Neural cell (in vitro differentiated cells): ENCODE measurements around the gene CAMK1D. TPM values are rescaled to one million over a fixed set of nuclear protein-coding genes. Genes with fewer than 3 reads are reported as not detected.

Experiments used
- H2AFZ ChIP-seq: fragments of 200-600, 300-800 bp; sonication (generic), shearing (Covaris generic); 2 replicates; pipeline ENCODE4 v1.6.0; 2014; ENCODE audit warnings: low read depth, mild to moderate bottlenecking, antibody characterized with exemption, low read length, moderate library complexity
- H3F3A ChIP-seq: fragments of 200-600 bp; shearing (Covaris generic); 2 replicates; pipeline ENCODE4 v1.6.1; 2016; ENCODE audit warnings: mild to moderate bottlenecking, moderate library complexity, mixed read lengths, antibody characterized with exemption, low read length; ENCODE audit not compliant: insufficient read depth, poor library complexity, severe bottlenecking
- H3K27ac ChIP-seq: fragments of 200-600, 300-800 bp; sonication (generic), shearing (Covaris generic); 2 replicates; pipeline ENCODE4 v1.5.1; 2014; ENCODE audit warnings: mild to moderate bottlenecking, low read length, moderate library complexity
- H3K27me3 ChIP-seq: fragments of 300-800, 200-600 bp; sonication (generic), shearing (Covaris generic); 2 replicates; pipeline ENCODE4 v1.6.0; 2014; ENCODE audit warnings: mild to moderate bottlenecking, low read depth, low read length, moderate library complexity; ENCODE audit not compliant: insufficient read depth
- H3K36me3 ChIP-seq: fragments of 300-800, 200-600 bp; sonication (generic), shearing (Covaris generic); 2 replicates; pipeline ENCODE4 v1.5.1; 2014; ENCODE audit warnings: mild to moderate bottlenecking, antibody characterized with exemption, low read length, moderate library complexity; ENCODE audit not compliant: insufficient read depth
- H3K4me2 ChIP-seq: fragments of 300-800, 200-600 bp; sonication (generic), shearing (Covaris generic); 2 replicates; pipeline ENCODE4 v1.6.0; 2014; ENCODE audit warnings: mild to moderate bottlenecking, low read length
- H3K4me3 ChIP-seq: fragments of 300-800, 200-600 bp; sonication (generic), shearing (Covaris generic); 2 replicates; pipeline ENCODE4 v1.5.1; 2014; ENCODE audit warnings: mild to moderate bottlenecking, low read length, moderate library complexity
- H3K79me2 ChIP-seq: fragments of 200-600 bp; shearing (Covaris generic); replicated peaks from 2 replicates; pipeline ENCODE4 v1.6.0; 2014; ENCODE audit warnings: mild to moderate bottlenecking, low read length, moderate library complexity; ENCODE audit not compliant: insufficient read depth
- H3K9ac ChIP-seq: fragments of 300-800, 200-600 bp; sonication (generic), shearing (Covaris generic); 2 replicates; pipeline ENCODE4 v1.6.1; 2016; ENCODE audit warnings: mild to moderate bottlenecking, low read length, mixed read lengths
- H3K9me2 ChIP-seq: fragments of 200-600 bp; shearing (Covaris generic); 2 replicates; pipeline ENCODE4 v1.6.1; 2016; ENCODE audit warnings: mild to moderate bottlenecking, low read length, mixed read lengths; ENCODE audit not compliant: insufficient read depth
- H3K9me3 ChIP-seq: fragments of 200-600, 300-800 bp; sonication (generic), shearing (Covaris generic); 2 replicates; pipeline ENCODE4 v1.6.1; 2016; ENCODE audit warnings: mild to moderate bottlenecking, mixed run types, low read length, moderate library complexity, mixed read lengths
- H4K20me1 ChIP-seq: fragments of 200-600 bp; shearing (Covaris generic); 2 replicates; pipeline ENCODE4 v1.6.1; 2016; ENCODE audit warnings: mild to moderate bottlenecking, mixed run types; ENCODE audit not compliant: insufficient read depth
- CTCF ChIP-seq: fragments of 450-650 bp; IDR thresholded peaks from 2 replicates; pipeline ENCODE4 v1.5.1; 2014; ENCODE audit warnings: antibody characterized with exemption, mild to moderate bottlenecking, moderate library complexity; ENCODE audit not compliant: poor library complexity, severe bottlenecking
- EP300 ChIP-seq: fragments of 450-650 bp; conservative IDR thresholded peaks from 2 replicates; pipeline ENCODE4 v1.6.1; 2014; ENCODE audit warnings: antibody characterized with exemption, mild to moderate bottlenecking, moderate library complexity; ENCODE audit not compliant: poor library complexity, severe bottlenecking
- EZH2 ChIP-seq: fragments of 200-600, 300-800 bp; shearing (Covaris generic), sonication (generic); IDR thresholded peaks from 2 replicates; pipeline ENCODE4 v1.6.1; 2014; ENCODE audit warnings: antibody characterized with exemption, low read length, borderline replicate concordance, mild to moderate bottlenecking; ENCODE audit not compliant: insufficient read depth, poor library complexity, severe bottlenecking
- MXI1 ChIP-seq: fragments of 450-650 bp; conservative IDR thresholded peaks from 2 replicates; pipeline ENCODE4 v1.6.1; 2014; ENCODE audit warnings: antibody characterized with exemption, mild to moderate bottlenecking; ENCODE audit not compliant: poor library complexity, severe bottlenecking
- POLR2AphosphoS5 ChIP-seq: IDR thresholded peaks from 2 replicates; pipeline ENCODE4 v1.6.1; 2012
- RAD21 ChIP-seq: fragments of 450-650 bp; conservative IDR thresholded peaks from 2 replicates; pipeline ENCODE4 v1.6.1; 2014; ENCODE audit warnings: antibody characterized with exemption, mild to moderate bottlenecking, moderate library complexity
- REST ChIP-seq: IDR thresholded peaks from 2 replicates; pipeline ENCODE4 v1.6.1; 2012; ENCODE audit warnings: borderline replicate concordance
- SMC3 ChIP-seq: fragments of 450-650 bp; conservative IDR thresholded peaks from 2 replicates; pipeline ENCODE4 v1.6.1; 2014; ENCODE audit warnings: antibody characterized with exemption, mild to moderate bottlenecking, moderate library complexity; ENCODE audit not compliant: poor library complexity
- TAF1 ChIP-seq: IDR thresholded peaks from 2 replicates; pipeline ENCODE4 v1.6.1; 2012; ENCODE audit warnings: low read depth
- polyA plus RNA-seq: library from polyadenylated mRNA; depleted of rRNA; stranded (reverse); fragments of >200 nt; gene quantifications from 2 replicates; pipeline ENCODE4 v1.2.3, GENCODE V29; 2014

The CAMK1D gene
- polyA plus RNA-seq, 1 donor from 2014 or later, result 13.8 TPM

GRCh38 chr10:12595936-12596576 lies 246.7 kb downstream of the CAMK1D start:
- no peaks in the 10 kb centered on the region for H4K20me1 ChIP-seq
- H3K9ac ChIP-seq, result no peak overlapping the region
- H2AFZ ChIP-seq, result no peak overlapping the region
- no peak overlapping the region for H3K27ac ChIP-seq
- H3K9me2 ChIP-seq, result no peaks in the 10 kb centered on the region
- H3K4me2 ChIP-seq, result no peak overlapping the region
- H3K9me3 ChIP-seq, result no peaks in the 10 kb centered on the region
- TF ChIP-seq EP300 (no peak), SMC3 (no peak), TAF1 (no peak), REST (no peak), CTCF (no peak), RAD21 (no peak), POLR2AphosphoS5 (no peak), MXI1 (no peak), EZH2 (no peak)
- no peaks in the 10 kb centered on the region for H3K79me2 ChIP-seq
- H3K27me3 ChIP-seq, result no peaks in the 10 kb centered on the region
- H3K4me3 ChIP-seq, result no peak overlapping the region
- H3F3A ChIP-seq, result peaks cover 5% of the 10 kb centered on the region
- H3K36me3 ChIP-seq, result no peaks in the 10 kb centered on the region

GRCh38 chr10:12597176-12597575 lies 247.8 kb downstream of the CAMK1D start:
- Histone ChIP-seq H3K9me3 (no peaks in the 10 kb centered on the region), H3K9me2 (no peaks in the 10 kb centered on the region), H3K79me2 (no peaks in the 10 kb centered on the region), H3K36me3 (no peaks in the 10 kb centered on the region), H3K4me3 (peak overlapping the region; percentile 47), H4K20me1 (no peaks in the 10 kb centered on the region), H2AFZ (no peak overlapping the region), H3K27ac (peak overlapping the region; percentile 79), H3K27me3 (no peaks in the 10 kb centered on the region), H3K9ac (peak overlapping the region; percentile 52), H3F3A (peaks cover 5% of the 10 kb centered on the region), H3K4me2 (peak overlapping the region; percentile 70)
- TF ChIP-seq TAF1 (no peak), CTCF (no peak), EP300 (no peak), EZH2 (no peak)
